Measurements from ENCODE around the gene ZNF195. TPM values are rescaled to one million over a fixed set of nuclear protein-coding genes. Genes with fewer than 3 reads are reported as not detected.

ZNF195 gene
- total and polyA plus RNA-seq, 2 donors from 2014 or later = 12.9 to 25.3 TPM

DNA sequence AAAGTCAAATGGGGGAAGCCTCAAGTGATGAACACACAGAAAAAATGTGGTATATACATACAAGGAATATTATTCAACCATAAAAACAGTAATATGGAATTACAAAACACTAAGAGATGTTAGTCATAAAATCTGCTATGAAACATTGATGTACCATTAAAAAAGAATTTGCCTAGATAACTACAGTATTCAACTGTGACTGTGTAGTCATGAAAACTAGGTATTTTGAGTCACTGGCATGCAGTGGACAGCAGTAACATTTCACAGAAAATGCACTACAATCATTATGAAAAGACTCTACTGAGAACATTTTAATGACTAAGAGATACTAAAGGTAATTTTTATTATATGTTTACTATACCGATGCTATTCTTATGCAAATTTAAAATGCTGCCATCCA lies 11.7 kb downstream of the ZNF195 start:
- intact Hi-C loops (cut with DNase I) = no loop called here
- Histone ChIP-seq H3K27me3 (ENCODE audit: control insufficient read depth, insufficient read depth, low read length) (no peaks in the 10 kb centered on the region), H3K36me3 (ENCODE audit: control insufficient read depth in 2 of 3, insufficient read depth in 3 of 3, low read length in 3 of 3) (peaks cover 26 to 53% (median 30%) of the 10 kb centered on the region in 3 donors)

DNA sequence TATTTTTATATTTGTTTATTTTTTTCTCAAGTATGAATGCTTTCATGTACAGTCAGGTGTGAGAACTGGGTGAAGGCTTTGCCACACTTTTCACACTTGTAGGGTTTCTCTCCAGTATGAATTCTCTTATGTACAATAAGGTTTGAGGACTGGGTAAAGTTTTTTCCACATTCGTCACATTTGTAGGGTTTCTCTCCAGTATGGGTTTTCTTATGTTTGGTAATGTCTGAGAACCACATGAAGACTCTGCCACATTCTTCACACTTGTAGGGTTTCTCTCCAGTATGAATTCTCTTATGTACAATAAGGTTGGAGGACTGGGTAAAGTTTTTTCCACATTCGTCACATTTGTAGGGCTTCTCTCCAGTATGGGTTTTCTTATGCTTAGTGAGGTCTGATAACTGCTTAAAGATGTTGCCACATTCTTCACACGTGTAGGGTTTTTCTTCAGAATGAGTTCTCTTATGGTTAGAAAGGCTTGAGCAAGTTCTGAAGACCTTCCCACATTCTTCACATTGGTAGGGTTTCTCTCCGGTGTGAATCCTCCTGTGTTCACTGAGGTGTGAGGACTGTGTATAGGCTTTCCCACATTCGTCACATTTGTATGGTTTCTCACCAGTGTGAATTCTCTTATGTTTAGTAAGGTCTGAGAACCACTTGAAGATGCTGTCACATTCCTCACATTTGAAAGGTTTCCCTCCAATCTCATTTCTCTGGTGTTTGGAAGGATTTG lies 19.7 kb downstream of the ZNF195 start:
- TF ChIP-seq, protein P1, sequence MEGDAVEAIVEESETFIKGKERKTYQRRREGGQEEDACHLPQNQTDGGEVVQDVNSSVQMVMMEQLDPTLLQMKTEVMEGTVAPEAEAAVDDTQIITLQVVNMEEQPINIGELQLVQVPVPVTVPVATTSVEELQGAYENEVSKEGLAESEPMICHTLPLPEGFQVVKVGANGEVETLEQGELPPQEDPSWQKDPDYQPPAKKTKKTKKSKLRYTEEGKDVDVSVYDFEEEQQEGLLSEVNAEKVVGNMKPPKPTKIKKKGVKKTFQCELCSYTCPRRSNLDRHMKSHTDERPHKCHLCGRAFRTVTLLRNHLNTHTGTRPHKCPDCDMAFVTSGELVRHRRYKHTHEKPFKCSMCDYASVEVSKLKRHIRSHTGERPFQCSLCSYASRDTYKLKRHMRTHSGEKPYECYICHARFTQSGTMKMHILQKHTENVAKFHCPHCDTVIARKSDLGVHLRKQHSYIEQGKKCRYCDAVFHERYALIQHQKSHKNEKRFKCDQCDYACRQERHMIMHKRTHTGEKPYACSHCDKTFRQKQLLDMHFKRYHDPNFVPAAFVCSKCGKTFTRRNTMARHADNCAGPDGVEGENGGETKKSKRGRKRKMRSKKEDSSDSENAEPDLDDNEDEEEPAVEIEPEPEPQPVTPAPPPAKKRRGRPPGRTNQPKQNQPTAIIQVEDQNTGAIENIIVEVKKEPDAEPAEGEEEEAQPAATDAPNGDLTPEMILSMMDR (IDR thresholded peaks at IDR 0.05; ENCODE audit: borderline replicate concordance, extremely low read depth, insufficient read depth) = no peak
- intact Hi-C loops (cut with DNase I) = no loop called here
- no peaks in the 10 kb centered on the region for H3K27me3 ChIP-seq (ENCODE audit: control insufficient read depth, insufficient read depth, low read length)
- no peak overlapping the region for H3K9ac ChIP-seq (ENCODE audit: low read length in 3 of 3)
- no peak overlapping the region for H3K27ac ChIP-seq (ENCODE audit: low read depth in 2 of 2, low read length in 2 of 2)
- no peak for FAIRE-seq
- H3K4me1 ChIP-seq (ENCODE audit: control insufficient read depth in 2 of 3, insufficient read depth in 2 of 3, low read depth in 1 of 3, low read length in 3 of 3) = no peaks in the 10 kb centered on the region
- no peak for DNase-seq
- peak overlapping the region in 2 of 3 donors; percentile 25 to 30 for H3K4me3 ChIP-seq (ENCODE audit: low read length in 3 of 3)
- H3K9me3 ChIP-seq (ENCODE audit: control insufficient read depth in 2 of 3, insufficient read depth in 1 of 3, low read length in 3 of 3) = peaks cover 11 to 73% (median 17%) of the 10 kb centered on the region in 3 donors
- H3K36me3 ChIP-seq (ENCODE audit: control insufficient read depth in 2 of 3, insufficient read depth in 3 of 3, low read length in 3 of 3) = peaks cover 27 to 46% (median 32%) of the 10 kb centered on the region in 3 donors

More for the DNA sequence above, 11.7 kb downstream of the ZNF195 start:
- H3K27ac ChIP-seq (ENCODE audit: low read depth in 2 of 2, low read length in 2 of 2) = no peak overlapping the region
- no peak for FAIRE-seq
- peaks cover 0 to 13% (median 4%) of the 10 kb centered on the region in 3 donors for H3K9me3 ChIP-seq (ENCODE audit: control insufficient read depth in 2 of 3, insufficient read depth in 1 of 3, low read length in 3 of 3)
- H3K9ac ChIP-seq (ENCODE audit: low read length in 3 of 3) = no peak overlapping the region
- H3K4me1 ChIP-seq (ENCODE audit: control insufficient read depth in 2 of 3, insufficient read depth in 2 of 3, low read depth in 1 of 3, low read length in 3 of 3) = no peaks in the 10 kb centered on the region
- TF ChIP-seq, protein P1 (IDR thresholded peaks at IDR 0.05; ENCODE audit: borderline replicate concordance, extremely low read depth, insufficient read depth) = no peak
- no peak for DNase-seq
- no peak overlapping the region for H3K4me3 ChIP-seq (ENCODE audit: low read length in 3 of 3)

DNA sequence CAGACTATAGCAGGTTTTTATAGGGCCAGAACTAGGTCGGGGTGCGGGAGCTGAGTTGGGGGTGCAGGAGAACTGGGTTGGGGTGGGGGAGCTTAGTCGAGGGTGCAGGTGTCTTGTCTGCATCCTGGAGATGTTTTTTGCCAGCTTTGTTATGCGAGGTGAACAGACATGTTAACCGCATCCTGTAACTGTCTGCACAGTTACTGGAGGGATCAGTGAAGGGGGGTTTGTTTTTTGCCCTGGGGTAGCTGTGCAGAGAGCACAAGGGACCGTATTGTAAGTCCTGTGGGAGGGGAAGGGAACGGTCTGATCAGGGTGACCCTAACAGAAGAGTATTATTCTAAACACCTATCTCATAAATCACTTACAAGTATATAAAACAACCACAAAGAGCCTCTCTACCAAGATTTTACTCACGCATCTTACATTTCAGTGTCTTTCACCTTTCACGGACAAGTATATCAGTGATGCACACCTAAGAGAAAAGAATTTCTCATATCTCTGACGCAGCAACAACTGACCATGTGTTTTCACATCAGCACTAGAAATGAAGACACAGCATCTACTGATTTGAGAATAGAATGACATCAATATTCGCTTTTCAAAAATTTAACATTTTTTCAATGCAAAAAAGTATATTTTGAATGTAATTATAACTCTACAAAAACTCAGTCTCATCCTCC lies 20.8 kb downstream of the ZNF195 start:
- intact Hi-C loops (cut with DNase I) = no loop called here
- Histone ChIP-seq H3K36me3 (ENCODE audit: control insufficient read depth in 2 of 3, insufficient read depth in 3 of 3, low read length in 3 of 3) (peaks cover 27 to 40% (median 29%) of the 10 kb centered on the region in 3 donors), H3K9ac (ENCODE audit: low read length in 3 of 3) (no peak overlapping the region), H3K9me3 (ENCODE audit: control insufficient read depth in 2 of 3, insufficient read depth in 1 of 3, low read length in 3 of 3) (peaks cover 11 to 77% (median 20%) of the 10 kb centered on the region in 3 donors), H3K4me1 (ENCODE audit: control insufficient read depth in 2 of 3, insufficient read depth in 2 of 3, low read depth in 1 of 3, low read length in 3 of 3) (no peaks in the 10 kb centered on the region), H3K27me3 (ENCODE audit: control insufficient read depth, insufficient read depth, low read length) (no peaks in the 10 kb centered on the region), H3K4me3 (ENCODE audit: low read length in 3 of 3) (no peak overlapping the region), H3K27ac (ENCODE audit: low read depth in 2 of 2, low read length in 2 of 2) (no peak overlapping the region)
- DNase-seq (no peak), FAIRE-seq (no peak)
- TF ChIP-seq, protein P1 (IDR thresholded peaks at IDR 0.05; ENCODE audit: borderline replicate concordance, extremely low read depth, insufficient read depth) = no peak

All from kidney (tissue), 14 donors.